Right forelimb (tissue), 1 donor: ENCODE measurements around the gene GPR83.
"Not testable (repeated sequence)": the region's sequence is repeated elsewhere in the genome, so short reads cannot be mapped to it uniquely, and the experiment has no call there.

Experiments used
- DNase-seq: peaks from one replicate; pipeline ENCODE4 v3.0.0-alpha.2; 2018

Gene GPR83

GRCh38 chr11:94400839-94401772, at the start of gene GPR83:
TSS of gene GPR83 (minus strand) at chr11:94401419. CDS start at chr11:94401247, 172 bp downstream.
- DNase-seq: no peak

DNA sequence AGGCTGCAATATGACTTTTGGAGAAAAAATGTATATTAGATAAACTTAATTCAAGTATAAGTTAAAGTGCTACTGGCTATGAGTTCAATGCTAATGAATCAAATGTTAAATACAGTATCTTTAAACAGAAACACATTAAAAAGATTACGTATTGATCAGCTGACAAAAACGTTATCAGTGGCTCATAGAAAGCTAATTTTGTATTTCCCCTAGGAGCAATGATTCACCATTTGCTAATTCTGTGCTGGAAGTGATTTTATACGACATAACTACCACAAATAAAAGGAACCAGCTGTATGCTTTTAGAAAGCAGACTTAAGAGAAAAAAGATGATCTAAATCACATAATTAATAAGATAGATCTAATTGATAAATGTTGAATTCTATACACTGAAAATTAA, 48.8 kb upstream of the GPR83 start:
- DNase-seq: no peak

DNA sequence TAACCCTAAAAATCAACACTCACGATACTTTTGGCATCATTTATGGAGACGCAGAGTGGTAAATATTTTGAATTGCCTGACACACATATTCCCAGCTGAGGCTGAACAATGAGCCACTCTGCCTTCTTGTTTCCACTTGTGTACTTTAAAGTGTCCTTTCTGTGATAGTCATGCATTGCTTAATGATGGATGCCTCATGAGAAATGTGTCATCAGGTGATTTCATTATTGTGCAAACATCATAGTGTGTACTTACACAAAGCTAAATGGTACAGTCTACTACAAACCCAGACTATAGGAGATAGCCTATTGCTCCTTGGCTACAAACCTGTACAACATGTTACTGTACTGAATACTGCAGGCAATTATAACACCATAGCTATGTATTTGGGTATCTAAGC, 48.2 kb upstream of the GPR83 start:
- no peak for DNase-seq

DNA sequence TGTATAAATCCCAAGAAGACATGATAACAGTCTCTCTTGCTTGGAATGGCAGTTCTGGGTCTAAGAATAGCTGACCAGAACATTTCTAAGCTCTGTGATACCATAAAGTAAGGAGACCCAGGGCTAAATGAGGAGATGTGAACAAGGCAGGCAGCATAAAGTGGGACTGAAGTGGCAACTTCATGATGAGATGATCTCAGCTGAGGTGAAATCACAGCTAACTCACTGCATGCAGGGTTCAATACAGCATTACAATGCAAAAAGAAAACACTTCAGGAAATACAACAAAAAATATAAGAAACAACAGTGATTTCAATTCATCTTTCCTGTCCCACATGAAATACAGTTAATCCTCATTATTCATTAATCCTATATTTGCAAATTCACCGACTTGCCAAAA, 47.8 kb upstream of the GPR83 start:
- DNase-seq: no peak

- no peak for DNase-seq
Measured at GRCh38 chr11:94447149-94447548, 45.9 kb upstream of the GPR83 start.

GRCh38 chr11:94445641-94446040, 44.4 kb upstream of the GPR83 start:
- DNase-seq: no peak

DNA sequence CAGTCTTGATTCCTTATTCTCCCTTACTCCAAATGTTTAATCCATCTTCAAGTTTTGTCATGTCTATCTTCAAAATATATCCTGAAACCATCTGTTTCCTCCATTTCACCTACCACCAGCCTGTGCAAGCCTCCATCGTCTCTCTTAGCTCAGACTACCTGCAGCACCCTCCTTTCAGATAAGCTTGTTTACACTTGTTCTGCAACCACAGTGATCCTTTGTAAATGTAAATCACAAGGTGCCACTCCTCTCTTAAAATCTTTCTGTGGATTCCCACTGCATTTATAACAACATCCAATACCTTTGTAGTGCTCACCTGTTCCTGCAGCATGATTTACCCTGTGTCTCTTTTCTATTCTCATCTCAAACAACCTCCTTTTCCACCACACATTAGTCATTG, 31.8 kb upstream of the GPR83 start:
- no peak for DNase-seq

DNA sequence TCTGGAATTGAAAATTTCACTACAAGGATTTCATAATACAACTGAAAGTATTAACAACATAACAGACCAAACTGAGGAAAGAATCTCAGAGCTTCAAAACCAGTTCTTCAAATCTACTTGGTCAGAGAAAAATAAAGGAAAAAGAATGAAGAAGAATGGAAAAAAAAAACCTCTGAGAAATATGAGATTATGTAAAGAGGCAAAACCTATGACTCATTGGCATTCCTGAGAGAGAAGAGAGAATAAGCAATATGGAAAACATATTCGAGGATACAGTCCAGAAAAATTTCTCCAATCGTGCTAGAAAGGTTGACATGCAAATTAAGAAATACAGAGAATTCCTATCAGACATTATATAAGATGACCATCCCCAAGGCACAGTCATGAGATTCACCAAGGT, 23.4 kb upstream of the GPR83 start:
- no peak for DNase-seq

- no peak for DNase-seq
Measured at GRCh38 chr11:94424011-94424410, 22.8 kb upstream of the GPR83 start.

GRCh38 chr11:94423507-94423906, 22.3 kb upstream of the GPR83 start:
- DNase-seq: no peak

DNA sequence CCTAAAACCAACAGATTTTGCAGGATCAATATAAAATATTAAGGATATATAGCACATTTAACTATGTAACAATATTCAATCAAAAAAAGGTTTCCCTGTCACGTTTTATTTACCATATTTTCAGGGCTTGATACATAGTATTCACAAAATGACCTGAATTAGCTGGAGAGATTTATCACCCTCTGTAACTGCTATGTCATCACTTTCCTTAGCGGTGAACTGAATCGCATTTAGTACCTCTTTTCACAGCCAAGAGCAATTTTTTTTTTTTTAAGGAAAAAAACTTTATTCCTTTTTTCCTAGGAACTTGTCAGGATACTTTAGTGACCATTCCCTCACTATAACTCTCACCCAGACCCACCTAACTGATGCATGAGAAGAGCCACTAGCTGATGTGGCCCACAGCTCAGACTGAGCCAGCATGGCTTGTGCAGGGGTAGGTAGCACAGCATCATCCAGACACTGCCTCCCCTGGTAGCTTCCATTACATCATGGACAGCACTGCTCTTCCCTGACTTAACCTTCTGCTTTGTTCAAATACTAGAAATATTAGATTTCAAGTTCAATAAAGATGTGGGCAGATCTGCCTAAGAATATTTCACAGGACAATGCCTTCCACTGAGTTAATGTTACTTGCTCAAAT, 17.0 kb upstream of the GPR83 start:
- no peak for DNase-seq

GRCh38 chr11:94417386-94417987, 16.3 kb upstream of the GPR83 start:
- no peak for DNase-seq

DNA sequence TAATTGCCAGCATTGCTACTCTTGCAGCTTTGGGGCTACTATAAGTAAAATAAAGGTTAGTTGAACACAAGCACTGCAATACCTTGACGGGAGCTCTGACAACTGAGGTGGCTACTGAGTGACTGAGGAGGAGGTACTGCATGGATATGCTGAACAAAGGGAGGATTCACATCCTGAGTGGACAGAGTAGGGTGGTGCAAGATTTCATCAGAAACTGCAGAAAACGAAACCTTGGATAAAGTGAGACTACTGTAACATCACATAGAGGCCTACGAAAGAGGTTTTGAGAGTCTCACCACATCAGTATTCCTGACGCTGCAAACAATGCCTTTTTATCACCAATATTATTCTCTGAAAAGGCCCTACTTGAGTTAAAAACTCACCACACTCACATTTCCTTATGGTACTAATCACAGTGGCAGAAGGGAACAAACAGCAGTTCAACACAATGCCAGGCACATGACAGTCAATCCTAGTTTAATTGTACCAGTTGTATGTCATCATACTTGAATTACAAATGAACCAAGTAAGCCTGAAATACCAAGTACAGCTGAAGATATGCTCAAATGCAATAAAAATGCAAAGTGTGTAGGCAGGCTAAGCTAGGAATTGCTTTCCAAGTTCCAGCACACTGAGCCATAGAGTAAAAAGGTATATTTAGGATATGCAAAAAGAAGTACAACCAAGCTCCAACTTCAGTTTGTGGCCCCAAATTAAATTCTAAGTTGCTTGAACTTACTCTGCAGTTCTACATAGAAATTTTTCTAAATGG, 4.0 kb upstream of the GPR83 start:
- DNase-seq: no peak

GRCh38 chr11:94402355-94402754, 1.1 kb upstream of the GPR83 start:
- DNase-seq: no peak

- no peak for DNase-seq
Measured at GRCh38 chr11:94401773-94402265, 600 bp upstream of the GPR83 start.

- no peak for DNase-seq
Measured at GRCh38 chr11:94400457-94400838, 771 bp downstream of the GPR83 start.

GRCh38 chr11:94400050-94400449, 1.2 kb downstream of the GPR83 start:
- DNase-seq: no peak

DNA sequence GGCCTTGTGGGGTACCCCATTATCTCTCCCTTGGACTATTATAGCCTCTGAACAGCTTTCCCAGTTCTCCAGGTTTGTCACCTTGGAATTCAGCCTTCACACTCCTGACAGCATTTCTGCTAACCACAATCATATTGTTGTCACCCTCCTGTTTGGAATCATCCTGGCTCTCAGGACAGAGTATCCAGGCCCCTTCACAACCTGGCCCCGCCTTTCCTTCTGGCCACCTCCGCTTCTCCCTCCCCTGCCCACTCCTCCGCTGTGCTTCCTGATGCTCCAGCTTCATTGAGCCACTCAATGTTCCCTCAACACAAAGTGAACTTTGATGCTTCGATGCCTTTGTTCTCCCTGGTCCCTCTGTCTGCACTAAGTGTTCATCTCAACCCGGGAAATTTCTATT, 3.1 kb downstream of the GPR83 start:
- DNase-seq: no peak

DNA sequence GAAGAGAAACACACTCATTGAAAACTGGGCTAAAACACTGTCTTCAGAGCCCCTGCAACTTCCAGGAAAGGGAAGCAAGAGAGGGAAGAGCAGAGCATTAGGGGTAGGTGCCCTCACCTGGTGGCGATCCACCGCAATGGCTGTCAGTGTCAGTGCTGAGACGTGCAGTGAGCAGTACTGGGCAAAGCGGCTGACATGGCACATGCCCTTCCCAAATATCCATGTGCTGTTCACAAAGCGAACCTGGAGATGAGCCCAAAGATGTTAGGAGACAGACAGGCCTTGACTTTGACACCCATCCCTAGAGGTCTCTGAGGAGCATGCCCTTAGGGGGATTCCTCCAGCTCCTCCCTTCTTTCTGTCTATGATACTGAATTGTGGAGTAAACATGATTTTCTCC, 4.9 kb downstream of the GPR83 start:
- no peak for DNase-seq

- DNase-seq: not testable (repeated sequence)
Measured at GRCh38 chr11:94391937-94392336, 9.3 kb downstream of the GPR83 start.

DNA sequence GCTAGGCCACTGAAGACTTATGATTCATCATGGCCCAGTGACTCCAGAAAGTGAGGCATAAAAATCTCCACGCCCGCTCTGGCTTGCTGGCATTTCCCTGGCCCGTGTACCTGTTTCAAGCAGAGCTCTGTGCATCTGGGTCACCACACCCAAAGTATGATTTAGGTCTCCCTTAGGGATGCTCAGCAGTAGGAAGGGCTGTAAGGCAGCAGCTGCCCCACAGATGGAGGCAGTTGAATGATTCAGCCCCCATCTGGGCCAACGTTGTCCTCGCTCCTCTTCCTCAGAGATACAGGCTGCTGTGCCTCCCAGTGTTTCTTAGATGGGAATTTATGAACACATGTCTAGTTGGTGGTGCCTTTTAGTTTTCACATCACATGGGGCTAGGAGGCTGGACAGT, 21.6 kb downstream of the GPR83 start:
- DNase-seq: no peak

- no peak for DNase-seq
Measured at GRCh38 chr11:94376841-94377240, 24.4 kb downstream of the GPR83 start.

- not testable (repeated sequence) for DNase-seq
Measured at GRCh38 chr11:94370576-94370975, 30.6 kb downstream of the GPR83 start.
